Neural progenitor cell (in vitro differentiated cells): ENCODE data around the gene UGP2. TPM values are rescaled to one million over a fixed set of nuclear protein-coding genes. Genes with fewer than 3 reads are reported as not detected.

Experiments used
- DNase-seq: peaks from one replicate; pipeline ENCODE4 v3.0.0-alpha.2; 2016; ENCODE audit warnings: low spot score
- H2AFZ ChIP-seq: fragments of 200-600 bp; sonication (generic); replicated peaks from 2 replicates; pipeline ENCODE4 v1.6.1; 2016; ENCODE audit warnings: antibody characterized with exemption
- H3F3A ChIP-seq: fragments of 200-600 bp; sonication (generic); 2 replicates; pipeline ENCODE4 v1.6.1; 2016; ENCODE audit warnings: antibody characterized with exemption, low read depth
- H3K27ac ChIP-seq: fragments of 200-600 bp; sonication (generic); 2 replicates; pipeline ENCODE4 v1.5.1; 2016; ENCODE audit warnings: mild to moderate bottlenecking
- H3K27me3 ChIP-seq: fragments of 200-600 bp; sonication (generic); 2 replicates; pipeline ENCODE4 v1.6.1; 2016; ENCODE audit warnings: mild to moderate bottlenecking, moderate library complexity
- H3K36me3 ChIP-seq: fragments of 200-600 bp; sonication (generic); 2 replicates; pipeline ENCODE4 v1.5.1; 2016
- H3K4me1 ChIP-seq: fragments of 200-600 bp; sonication (generic); 2 replicates; pipeline ENCODE4 v1.6.1; 2016; ENCODE audit warnings: mixed run types
- H3K4me2 ChIP-seq: fragments of 200-600 bp; sonication (generic); 2 replicates; pipeline ENCODE4 v1.6.1; 2016
- H3K4me3 ChIP-seq: fragments of 200-600 bp; sonication (generic); 2 replicates; pipeline ENCODE4 v1.5.1; 2016
- H3K79me2 ChIP-seq: fragments of 200-600 bp; sonication (generic); 2 replicates; pipeline ENCODE4 v1.6.1; 2016; ENCODE audit warnings: low read depth
- H3K9ac ChIP-seq: fragments of 200-600 bp; sonication (generic); 2 replicates; pipeline ENCODE4 v1.6.1; 2016
- H3K9me3 ChIP-seq: fragments of 200-600 bp; sonication (generic); 2 replicates; pipeline ENCODE4 v1.5.1; 2016; ENCODE audit warnings: low read depth
- H4K20me1 ChIP-seq: fragments of 200-600 bp; sonication (generic); 2 replicates; pipeline ENCODE4 v1.6.1; 2016; ENCODE audit warnings: low read depth
- H3K27ac Mint-ChIP-seq: 3 replicates; pipeline ENCODE4 v1.8.0; 2021; ENCODE audit warnings: mixed read lengths
- H3K27me3 Mint-ChIP-seq: 2 replicates; pipeline ENCODE4 v1.8.0; 2022; ENCODE audit warnings: low read depth, mild to moderate bottlenecking, inconsistent platforms, moderate library complexity, mixed read lengths; ENCODE audit not compliant: insufficient read depth
- H3K36me3 Mint-ChIP-seq: 3 replicates; pipeline ENCODE4 v1.8.0; 2021; ENCODE audit warnings: mixed read lengths
- H3K4me1 Mint-ChIP-seq: 3 replicates; pipeline ENCODE4 v1.8.0; 2021; ENCODE audit warnings: mixed read lengths
- H3K4me3 Mint-ChIP-seq: 3 replicates; pipeline ENCODE4 v1.8.0; 2021; ENCODE audit warnings: mild to moderate bottlenecking, moderate library complexity, mixed read lengths
- H3K9me3 Mint-ChIP-seq: 3 replicates; pipeline ENCODE4 v1.8.0; 2020; ENCODE audit warnings: mixed read lengths
- EZH2 ChIP-seq: fragments of 200-600 bp; sonication (generic); IDR thresholded peaks from 2 replicates; pipeline ENCODE4 v1.6.1; 2017; ENCODE audit warnings: antibody characterized with exemption, mild to moderate bottlenecking, moderate library complexity
- EZH2phosphoT487 ChIP-seq: fragments of 200-600 bp; sonication (generic); IDR thresholded peaks from 2 replicates; pipeline ENCODE4 v1.6.1; 2017; ENCODE audit warnings: antibody characterized with exemption
- total RNA-seq: library from RNA; depleted of rRNA; stranded (reverse); fragments of >200 nt; gene quantifications from 2 replicates; pipeline ENCODE4 v1.2.3, GENCODE V29; 2015; ENCODE audit warnings: low replicate concordance
- TF ChIP-seq, protein P1 (sequence below): fragments of 200-600 bp; sonication (generic); IDR thresholded peaks from 2 replicates; pipeline ENCODE4 v1.5.1; 2017; ENCODE audit warnings: antibody characterized with exemption, mild to moderate bottlenecking

UGP2 gene
- total RNA-seq, 1 donor from 2014 or later, result 126 TPM

DNA sequence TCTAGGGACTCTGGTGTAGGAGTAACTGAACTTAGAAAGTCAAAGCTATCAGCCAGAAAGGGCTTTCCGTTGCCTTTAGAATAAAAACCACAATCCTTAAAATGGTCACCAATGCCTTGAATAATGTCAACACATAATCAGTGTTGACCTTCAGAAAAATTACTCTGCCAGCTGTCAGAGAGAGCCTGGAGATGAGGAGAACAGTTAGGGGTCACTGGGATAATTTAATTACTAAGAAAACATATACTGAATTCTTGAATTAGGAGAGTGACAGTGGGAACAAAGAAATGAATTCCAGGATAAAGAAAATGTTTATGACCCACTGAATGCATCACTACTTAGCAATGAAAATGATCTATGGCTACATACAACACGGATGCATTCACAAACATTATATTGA lies 23.4 kb upstream of the UGP2 start:
- no peak overlapping the region for H3K4me2 ChIP-seq
- no peak overlapping the region for H3K4me3 Mint-ChIP-seq
- no peaks in the 10 kb centered on the region for H3K36me3 Mint-ChIP-seq
- TF ChIP-seq EZH2phosphoT487, result no peak
- no peak for TF ChIP-seq EZH2
- TF ChIP-seq, protein P1, sequence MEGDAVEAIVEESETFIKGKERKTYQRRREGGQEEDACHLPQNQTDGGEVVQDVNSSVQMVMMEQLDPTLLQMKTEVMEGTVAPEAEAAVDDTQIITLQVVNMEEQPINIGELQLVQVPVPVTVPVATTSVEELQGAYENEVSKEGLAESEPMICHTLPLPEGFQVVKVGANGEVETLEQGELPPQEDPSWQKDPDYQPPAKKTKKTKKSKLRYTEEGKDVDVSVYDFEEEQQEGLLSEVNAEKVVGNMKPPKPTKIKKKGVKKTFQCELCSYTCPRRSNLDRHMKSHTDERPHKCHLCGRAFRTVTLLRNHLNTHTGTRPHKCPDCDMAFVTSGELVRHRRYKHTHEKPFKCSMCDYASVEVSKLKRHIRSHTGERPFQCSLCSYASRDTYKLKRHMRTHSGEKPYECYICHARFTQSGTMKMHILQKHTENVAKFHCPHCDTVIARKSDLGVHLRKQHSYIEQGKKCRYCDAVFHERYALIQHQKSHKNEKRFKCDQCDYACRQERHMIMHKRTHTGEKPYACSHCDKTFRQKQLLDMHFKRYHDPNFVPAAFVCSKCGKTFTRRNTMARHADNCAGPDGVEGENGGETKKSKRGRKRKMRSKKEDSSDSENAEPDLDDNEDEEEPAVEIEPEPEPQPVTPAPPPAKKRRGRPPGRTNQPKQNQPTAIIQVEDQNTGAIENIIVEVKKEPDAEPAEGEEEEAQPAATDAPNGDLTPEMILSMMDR, result no peak
- H3F3A ChIP-seq, result peaks cover 5% of the 10 kb centered on the region
- no peaks in the 10 kb centered on the region for H3K9me3 Mint-ChIP-seq
- H3K27ac Mint-ChIP-seq, result no peak overlapping the region
- no peaks in the 10 kb centered on the region for H3K9me3 ChIP-seq
- H3K27me3 Mint-ChIP-seq, result no peaks in the 10 kb centered on the region
- H3K79me2 ChIP-seq, result no peaks in the 10 kb centered on the region
- no peak overlapping the region for H3K9ac ChIP-seq
- H3K4me1 Mint-ChIP-seq, result no peaks in the 10 kb centered on the region
- H3K36me3 ChIP-seq, result no peaks in the 10 kb centered on the region
- peaks cover 6% of the 10 kb centered on the region for H3K4me1 ChIP-seq
- DNase-seq, result no peak
- no peaks in the 10 kb centered on the region for H3K27me3 ChIP-seq
- no peak overlapping the region for H3K4me3 ChIP-seq
- H3K27ac ChIP-seq, result no peak overlapping the region
- no peak overlapping the region for H2AFZ ChIP-seq
- no peaks in the 10 kb centered on the region for H4K20me1 ChIP-seq

DNA sequence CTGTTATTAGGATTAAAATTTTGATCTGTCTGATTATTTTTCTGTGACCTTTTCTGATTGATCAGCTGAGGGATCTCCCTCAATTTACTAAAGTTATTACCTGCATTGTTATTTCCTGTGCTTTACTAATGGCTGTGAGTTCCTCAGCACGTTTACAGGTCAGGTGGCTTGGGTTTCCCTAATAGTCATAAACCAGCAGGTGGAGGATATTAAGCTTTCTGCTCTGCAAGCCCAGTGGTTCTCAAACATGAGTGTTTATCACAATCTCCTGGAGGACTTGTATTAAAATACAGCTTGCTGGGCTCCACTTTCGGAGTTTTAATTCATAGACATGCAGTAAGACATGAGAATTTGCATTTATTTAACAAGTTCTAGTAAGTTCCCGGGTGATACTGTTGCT lies 22.4 kb upstream of the UGP2 start:
- peaks cover 5% of the 10 kb centered on the region for H3F3A ChIP-seq
- H3K4me1 ChIP-seq, result peaks cover 6% of the 10 kb centered on the region
- H3K36me3 ChIP-seq, result no peaks in the 10 kb centered on the region
- Mint-ChIP-seq H3K4me1 (no peaks in the 10 kb centered on the region), H3K27me3 (no peaks in the 10 kb centered on the region), H3K36me3 (no peaks in the 10 kb centered on the region), H3K4me3 (no peak overlapping the region), H3K9me3 (no peaks in the 10 kb centered on the region), H3K27ac (no peak overlapping the region)
- H3K27ac ChIP-seq, result peak overlapping the region; percentile 43
- no peaks in the 10 kb centered on the region for H3K9me3 ChIP-seq
- H4K20me1 ChIP-seq, result no peaks in the 10 kb centered on the region
- no peak overlapping the region for H3K9ac ChIP-seq
- H2AFZ ChIP-seq, result no peak overlapping the region
- H3K4me2 ChIP-seq, result no peak overlapping the region
- no peak for DNase-seq
- H3K27me3 ChIP-seq, result no peaks in the 10 kb centered on the region
- TF ChIP-seq, protein P1, result no peak
- TF ChIP-seq EZH2phosphoT487, result no peak
- TF ChIP-seq EZH2, result no peak
- H3K79me2 ChIP-seq, result no peaks in the 10 kb centered on the region
- no peak overlapping the region for H3K4me3 ChIP-seq

- H3K27ac ChIP-seq, result peak overlapping the region; percentile 43
- Mint-ChIP-seq H3K27ac (no peak overlapping the region), H3K9me3 (no peaks in the 10 kb centered on the region), H3K4me1 (no peaks in the 10 kb centered on the region), H3K27me3 (no peaks in the 10 kb centered on the region), H3K4me3 (no peak overlapping the region), H3K36me3 (no peaks in the 10 kb centered on the region)
- H4K20me1 ChIP-seq, result no peaks in the 10 kb centered on the region
- H3K36me3 ChIP-seq, result no peaks in the 10 kb centered on the region
- no peaks in the 10 kb centered on the region for H3K79me2 ChIP-seq
- H3K9me3 ChIP-seq, result no peaks in the 10 kb centered on the region
- peaks cover 5% of the 10 kb centered on the region for H3F3A ChIP-seq
- no peak overlapping the region for H3K4me3 ChIP-seq
- DNase-seq, result no peak
- no peak overlapping the region for H2AFZ ChIP-seq
- peaks cover 6% of the 10 kb centered on the region for H3K4me1 ChIP-seq
- no peak overlapping the region for H3K4me2 ChIP-seq
- no peaks in the 10 kb centered on the region for H3K27me3 ChIP-seq
- TF ChIP-seq EZH2phosphoT487 (no peak), EZH2 (no peak)
- TF ChIP-seq, protein P1, result no peak
- no peak overlapping the region for H3K9ac ChIP-seq
Measured at GRCh38 chr2:63819765-63820717, 21.7 kb upstream of the UGP2 start.
